ENCODE measurements around the gene PAX4.

The PAX4 gene

GRCh38 chr7:127585044-127585953, 32.6 kb downstream of the PAX4 start, which contains the start of gene GCC1:
Gene GCC1 (minus strand): TSS chr7:127585596. CDS start chr7:127585182, 414 bp downstream.
- TF ChIP-seq, protein P1, sequence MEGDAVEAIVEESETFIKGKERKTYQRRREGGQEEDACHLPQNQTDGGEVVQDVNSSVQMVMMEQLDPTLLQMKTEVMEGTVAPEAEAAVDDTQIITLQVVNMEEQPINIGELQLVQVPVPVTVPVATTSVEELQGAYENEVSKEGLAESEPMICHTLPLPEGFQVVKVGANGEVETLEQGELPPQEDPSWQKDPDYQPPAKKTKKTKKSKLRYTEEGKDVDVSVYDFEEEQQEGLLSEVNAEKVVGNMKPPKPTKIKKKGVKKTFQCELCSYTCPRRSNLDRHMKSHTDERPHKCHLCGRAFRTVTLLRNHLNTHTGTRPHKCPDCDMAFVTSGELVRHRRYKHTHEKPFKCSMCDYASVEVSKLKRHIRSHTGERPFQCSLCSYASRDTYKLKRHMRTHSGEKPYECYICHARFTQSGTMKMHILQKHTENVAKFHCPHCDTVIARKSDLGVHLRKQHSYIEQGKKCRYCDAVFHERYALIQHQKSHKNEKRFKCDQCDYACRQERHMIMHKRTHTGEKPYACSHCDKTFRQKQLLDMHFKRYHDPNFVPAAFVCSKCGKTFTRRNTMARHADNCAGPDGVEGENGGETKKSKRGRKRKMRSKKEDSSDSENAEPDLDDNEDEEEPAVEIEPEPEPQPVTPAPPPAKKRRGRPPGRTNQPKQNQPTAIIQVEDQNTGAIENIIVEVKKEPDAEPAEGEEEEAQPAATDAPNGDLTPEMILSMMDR (IDR thresholded peaks at IDR 0.05; ENCODE audit: insufficient read depth, missing control alignments) = no peak
- no peak for FAIRE-seq
- peak; percentile 93 for DNase-seq (ENCODE audit: insufficient read length, low spot score)

DNA sequence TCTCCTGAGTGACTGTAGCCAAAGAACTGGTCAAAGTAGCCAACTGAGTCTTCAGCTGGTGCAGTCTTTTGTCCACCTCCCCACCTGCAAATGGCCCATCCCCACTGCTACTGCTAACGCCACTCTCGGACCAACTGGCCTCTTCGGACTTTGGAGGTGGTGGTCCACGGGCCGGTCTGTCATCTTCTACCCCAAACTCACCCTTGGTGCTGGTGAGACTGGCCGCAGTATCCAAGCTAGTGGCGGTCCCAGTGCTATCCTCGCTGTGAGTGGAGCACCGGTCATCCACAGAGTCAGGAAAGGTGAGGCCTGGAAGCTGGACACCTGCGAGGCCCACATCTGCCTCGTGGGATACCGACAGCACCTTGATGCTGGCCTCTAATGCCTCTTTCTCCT, 33.3 kb downstream of the PAX4 start:
- TF ChIP-seq, protein P1 (IDR thresholded peaks at IDR 0.05; ENCODE audit: insufficient read depth, missing control alignments) = no peak
- DNase-seq (ENCODE audit: insufficient read length, low spot score) (no peak), FAIRE-seq (no peak)

- DNase-seq (ENCODE audit: insufficient read length, low spot score) (no peak), FAIRE-seq (no peak)
- TF ChIP-seq, protein P1 (IDR thresholded peaks at IDR 0.05; ENCODE audit: insufficient read depth, missing control alignments) = no peak
Measured at GRCh38 chr7:127582361-127582760, 35.6 kb downstream of the PAX4 start.

DNA sequence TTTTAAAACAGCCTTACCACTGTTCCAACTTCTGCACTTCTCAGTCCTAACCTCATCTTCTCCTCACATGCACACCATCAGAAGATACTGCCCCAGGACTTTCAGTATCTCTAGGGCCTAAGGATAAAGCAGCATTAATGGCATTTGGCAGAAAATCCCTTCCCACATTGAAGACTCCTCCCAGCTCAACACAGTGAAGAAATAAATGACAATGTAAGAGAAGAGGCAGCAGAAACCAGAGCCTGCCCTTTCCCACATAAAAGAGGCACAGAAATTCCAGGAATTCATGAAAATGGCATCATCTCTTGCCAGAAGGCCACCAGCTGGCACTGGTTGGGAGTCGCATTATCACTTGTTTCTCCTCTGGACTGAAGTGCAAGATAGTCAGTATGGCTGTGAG, 36.2 kb downstream of the PAX4 start:
- TF ChIP-seq, protein P1 (IDR thresholded peaks at IDR 0.05; ENCODE audit: insufficient read depth, missing control alignments) = no peak
- FAIRE-seq = no peak
- no peak for DNase-seq (ENCODE audit: insufficient read length, low spot score)

- no peak for DNase-seq (ENCODE audit: insufficient read length, low spot score)
- TF ChIP-seq, protein P1 (IDR thresholded peaks at IDR 0.05; ENCODE audit: insufficient read depth, missing control alignments) = no peak
- no peak for FAIRE-seq
Measured at GRCh38 chr7:127580612-127581011, 37.3 kb downstream of the PAX4 start.

DNA sequence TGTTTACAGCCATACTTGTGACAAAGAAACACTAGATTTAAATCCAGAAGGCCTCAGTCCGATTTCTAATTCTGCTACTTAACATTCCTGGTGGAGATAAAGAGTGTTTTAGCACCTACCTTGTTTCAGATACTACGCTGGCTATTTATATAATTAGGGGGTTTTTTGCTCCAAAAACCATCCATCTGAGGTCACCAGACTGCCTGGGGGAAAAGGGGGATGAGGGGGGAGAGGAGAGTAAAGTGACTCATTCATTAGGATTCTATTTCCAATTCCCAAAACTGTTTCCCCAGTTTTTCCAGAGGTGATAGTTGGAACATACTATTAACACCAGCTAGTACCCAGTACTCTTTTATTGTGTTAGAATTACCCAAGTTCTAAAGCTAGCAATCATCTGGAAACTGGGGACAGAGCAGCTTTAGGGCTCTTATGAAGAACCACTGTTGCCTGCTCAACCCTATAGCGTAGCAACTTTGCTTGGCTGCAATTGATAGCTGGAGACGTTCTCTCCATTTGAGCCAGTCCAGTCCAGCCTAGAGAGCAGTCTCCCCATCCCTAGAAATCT, 39.1 kb downstream of the PAX4 start:
- FAIRE-seq = no peak
- no peak for DNase-seq (ENCODE audit: insufficient read length, low spot score)
- TF ChIP-seq, protein P1 (IDR thresholded peaks at IDR 0.05; ENCODE audit: insufficient read depth, missing control alignments) = no peak

All from D721Med (cell line).